IMR-90 (cell line): Measurements from ENCODE around the gene GIPC3. TPM values are rescaled to one million over a fixed set of nuclear protein-coding genes. Genes with fewer than 3 reads are reported as not detected.

Source experiments
- ATAC-seq: fragments of 200-7000 bp; cut with Tn5 transposase; 2 replicates; pipeline ENCODE4 v1.9.1; 2020; ENCODE audit warnings: low read depth, mild to moderate bottlenecking, moderate library complexity
- BruUV-seq: library from RNA; stranded (reverse); fragments of 400-500 nt; replicated peaks from 2 replicates; lab custom pipeline; 2021; lab: Mats Ljungman, UMichigan
- CTCF ChIA-PET: fragments of 300-600 bp; formaldehyde crosslinking; extraction: SDS; loops from one replicate; lab custom pipeline; 2021; ENCODE audit warnings: antibody characterized with exemption; lab: Yijun Ruan, JAX
- POLR2A ChIA-PET: fragments of 300-600 bp; sonication (Branson Sonifier 250); formaldehyde crosslinking; loops from one replicate; lab custom pipeline; 2022; ENCODE audit warnings: antibody characterized with exemption; ENCODE audit not compliant: unreplicated experiment; lab: Charles Lee
- DNase-seq: peaks from one replicate; pipeline ENCODE4 v3.0.0; 2013
- H2AFZ ChIP-seq: replicated peaks from 2 replicates; pipeline ENCODE3; 2013; ENCODE audit warnings: low read length, mild to moderate bottlenecking; ENCODE audit not compliant: poor library complexity
- H2AK5ac ChIP-seq: 2 replicates; pipeline ENCODE4 v1.6.1; 2013; ENCODE audit warnings: low read depth, low read length, inconsistent platforms
- H2AK9ac ChIP-seq: replicated peaks from 2 replicates; pipeline ENCODE3; 2013; ENCODE audit warnings: mild to moderate bottlenecking, low read depth, low read length, moderate library complexity; ENCODE audit not compliant: poor library complexity
- H2BK120ac ChIP-seq: 2 replicates; pipeline ENCODE4 v1.6.1; 2013; ENCODE audit warnings: low read depth, low read length, inconsistent platforms
- H2BK15ac ChIP-seq: 3 replicates; pipeline ENCODE4 v1.6.1; 2013; ENCODE audit warnings: low read depth, low read length, inconsistent platforms
- H2BK20ac ChIP-seq: 2 replicates; pipeline ENCODE4 v1.6.1; 2013; ENCODE audit warnings: low read depth, mild to moderate bottlenecking, inconsistent platforms, low read length, moderate library complexity
- H2BK5ac ChIP-seq: 2 replicates; pipeline ENCODE4 v1.6.1; 2013; ENCODE audit warnings: mild to moderate bottlenecking, low read depth, low read length, inconsistent platforms; ENCODE audit not compliant: poor library complexity, severe bottlenecking
- H3K14ac ChIP-seq: replicated peaks from 2 replicates; pipeline ENCODE4 v1.6.1; 2013; ENCODE audit warnings: low read depth, low read length, inconsistent platforms
- H3K18ac ChIP-seq: 2 replicates; pipeline ENCODE4 v1.6.1; 2013; ENCODE audit warnings: low read depth, low read length, control low read depth
- H3K23ac ChIP-seq: 2 replicates; pipeline ENCODE4 v1.6.1; 2013; ENCODE audit warnings: low read depth, low read length, inconsistent platforms
- H3K27ac ChIP-seq: 2 replicates; pipeline ENCODE4 v1.5.1; 2013; ENCODE audit warnings: mild to moderate bottlenecking, control low read depth, low read length; ENCODE audit not compliant: insufficient read depth
- H3K27me3 ChIP-seq: 2 replicates; pipeline ENCODE4 v1.6.1; 2013; ENCODE audit warnings: low read length; ENCODE audit not compliant: control insufficient read depth, insufficient read depth
- H3K36me3 ChIP-seq: 2 replicates; pipeline ENCODE4 v1.6.1; 2013; ENCODE audit warnings: low read length, mixed read lengths; ENCODE audit not compliant: control insufficient read depth, insufficient read depth
- H3K4ac ChIP-seq: 2 replicates; pipeline ENCODE4 v1.6.1; 2013; ENCODE audit warnings: low read depth, low read length, inconsistent platforms
- H3K4me1 ChIP-seq: 2 replicates; pipeline ENCODE4 v1.6.1; 2013; ENCODE audit warnings: low read length, mixed read lengths; ENCODE audit not compliant: control insufficient read depth, insufficient read depth
- H3K4me2 ChIP-seq: 2 replicates; pipeline ENCODE4 v1.6.1; 2013; ENCODE audit warnings: low read depth, mild to moderate bottlenecking, control low read depth, low read length, moderate library complexity
- H3K4me3 ChIP-seq: 2 replicates; pipeline ENCODE4 v1.5.1; 2013; ENCODE audit warnings: low read depth, mild to moderate bottlenecking, control low read depth, low read length, moderate library complexity; ENCODE audit not compliant: insufficient read depth
- H3K56ac ChIP-seq: 2 replicates; pipeline ENCODE4 v1.6.1; 2013; ENCODE audit warnings: low read length, inconsistent platforms; ENCODE audit not compliant: insufficient read depth; ENCODE audit errors: extremely low read depth
- H3K79me1 ChIP-seq, 2 experiments: 2 replicates each; pipeline ENCODE4 v1.6.1; 2013; ENCODE audit warnings: low read length in 2 of 2, inconsistent platforms in 1 of 2, low read depth in 1 of 2
- H3K9ac ChIP-seq: 2 replicates; pipeline ENCODE4 v1.6.1; 2013; ENCODE audit warnings: low read depth, low read length, control low read depth
- H3K9me1 ChIP-seq: 2 replicates; pipeline ENCODE4 v1.6.1; 2013; ENCODE audit warnings: low read length, inconsistent platforms; ENCODE audit not compliant: insufficient read depth
- H3K9me3 ChIP-seq: 2 replicates; pipeline ENCODE4 v1.6.1; 2013; ENCODE audit warnings: low read length; ENCODE audit not compliant: control insufficient read depth, insufficient read depth
- H4K20me1 ChIP-seq: 2 replicates; pipeline ENCODE4 v1.6.1; 2013; ENCODE audit warnings: low read length, inconsistent platforms; ENCODE audit not compliant: insufficient read depth
- H4K5ac ChIP-seq: 2 replicates; pipeline ENCODE4 v1.6.1; 2013; ENCODE audit warnings: mild to moderate bottlenecking, low read depth, low read length, control low read depth
- H4K8ac ChIP-seq, 2 experiments: 2 replicates each; pipeline ENCODE4 v1.6.1; 2013; ENCODE audit warnings: low read depth in 2 of 2, low read length in 2 of 2, control low read depth in 1 of 2, inconsistent platforms in 1 of 2
- H4K91ac ChIP-seq: 2 replicates; pipeline ENCODE4 v1.6.1; 2013; ENCODE audit warnings: low read depth, low read length, inconsistent platforms; ENCODE audit not compliant: insufficient read depth
- BHLHE40 ChIP-seq: fragments of 150-350 bp; IDR thresholded peaks from 2 replicates; pipeline ENCODE4 v1.6.1; 2016; ENCODE audit warnings: mild to moderate bottlenecking, low read depth, low read length
- CEBPB ChIP-seq: IDR thresholded peaks from 2 replicates; pipeline ENCODE4 v1.6.1; 2012; ENCODE audit warnings: low read depth, low read length, improper control_type of control experiment
- CHD1 ChIP-seq: IDR thresholded peaks from 2 replicates; pipeline ENCODE4 v1.6.1; 2012; ENCODE audit warnings: low read depth, low read length, improper control_type of control experiment
- ELK1 ChIP-seq: fragments of 150-350 bp; IDR thresholded peaks from 2 replicates; pipeline ENCODE4 v1.6.1; 2016; ENCODE audit warnings: low read depth, mild to moderate bottlenecking, low read length, moderate library complexity, borderline replicate concordance
- FOS ChIP-seq: fragments of 150-350 bp; IDR thresholded peaks from 2 replicates; pipeline ENCODE4 v1.6.1; 2016; ENCODE audit warnings: low read depth, low read length
- MAFK ChIP-seq: IDR thresholded peaks from 2 replicates; pipeline ENCODE4 v1.6.1; 2012; ENCODE audit warnings: low read depth, low read length, improper control_type of control experiment
- MAZ ChIP-seq: IDR thresholded peaks from 2 replicates; pipeline ENCODE4 v1.6.1; 2012; ENCODE audit warnings: low read depth, mild to moderate bottlenecking, low read length, improper control_type of control experiment, moderate library complexity, borderline replicate concordance
- MXI1 ChIP-seq: IDR thresholded peaks from 2 replicates; pipeline ENCODE4 v1.6.1; 2012; ENCODE audit warnings: low read depth, mild to moderate bottlenecking, low read length, moderate library complexity, borderline replicate concordance
- NFE2L2 ChIP-seq: fragments of 150-350 bp; IDR thresholded peaks from 2 replicates; pipeline ENCODE4 v1.6.1; 2016; ENCODE audit warnings: low read depth, mild to moderate bottlenecking, low read length
- POLR2A ChIP-seq: IDR thresholded peaks from 2 replicates; pipeline ENCODE4 v1.6.1; 2012; ENCODE audit warnings: mild to moderate bottlenecking, low read depth, low read length
- RAD21 ChIP-seq: IDR thresholded peaks from 2 replicates; pipeline ENCODE4 v1.6.1; 2012; ENCODE audit warnings: low read length, improper control_type of control experiment
- RCOR1 ChIP-seq: IDR thresholded peaks from 2 replicates; pipeline ENCODE4 v1.6.1; 2012; ENCODE audit warnings: mild to moderate bottlenecking, low read length, improper control_type of control experiment; ENCODE audit not compliant: insufficient replicate concordance
- RFX5 ChIP-seq: IDR thresholded peaks from 2 replicates; pipeline ENCODE4 v1.8.0; 2012; ENCODE audit warnings: low read depth, mild to moderate bottlenecking, low read length, moderate library complexity
- USF2 ChIP-seq: fragments of 150-350 bp; IDR thresholded peaks from 2 replicates; pipeline ENCODE4 v1.6.1; 2017; ENCODE audit warnings: mild to moderate bottlenecking, antibody characterized with exemption, low read length, low read depth
- WGBS, 2 experiments: methylation state at CpG; one replicate each; pipeline versions ENCODE4 v1.1.5 to v1.1.7; 2013; ENCODE audit warnings: missing lambda C conversion rate in 2 of 2; ENCODE audit not compliant: insufficient read length in 1 of 2; ENCODE audit errors: extremely low coverage in 2 of 2; 5-methylcytosine and 5-hydroxymethylcytosine counted together
- dilution Hi-C: fragments of 300-500 bp; cut with HindIII; formaldehyde crosslinking; loops from one replicate; pipeline ENCODE4 v1.14.3; 2018; ENCODE audit warnings: low sequenced_read_pairs; ENCODE audit not compliant: unreplicated experiment
- in situ Hi-C: fragments of 300-500 bp; cut with MboI; formaldehyde crosslinking; loops from 3 replicates; pipeline ENCODE4 v1.14.3; 2019; ENCODE audit warnings: low sequenced_read_pairs, inconsistent platforms, mixed read lengths
- intact Hi-C: fragments of 100-400 bp; cut with micrococcal nuclease; formaldehyde crosslinking; loops from 2 replicates; pipeline ENCODE4 v1.10.0; 2022
- polyA plus RNA-seq, 3 experiments: library from polyadenylated mRNA; depleted of rRNA; stranded (reverse); fragments of >200 nt; gene quantifications; 2 replicates each; pipeline ENCODE4 v1.2.3, GENCODE V29; 2012; ENCODE audit warnings: low replicate concordance in 1 of 3
- total RNA-seq: library from RNA; depleted of rRNA; stranded (reverse); fragments of >200 nt; gene quantifications from 2 replicates; pipeline ENCODE4 v1.2.3, GENCODE V29; 2012
- TF ChIP-seq, protein P1 (sequence below): conservative IDR thresholded peaks from 2 replicates; pipeline ENCODE4 v1.5.1; 2012; ENCODE audit warnings: mild to moderate bottlenecking, low read depth, low read length, improper control_type of control experiment

Gene GIPC3
- total and polyA plus RNA-seq, 2 of the 4 experiments (the other 2 are of a cell fraction): under 0.01 to 0.36 TPM

DNA sequence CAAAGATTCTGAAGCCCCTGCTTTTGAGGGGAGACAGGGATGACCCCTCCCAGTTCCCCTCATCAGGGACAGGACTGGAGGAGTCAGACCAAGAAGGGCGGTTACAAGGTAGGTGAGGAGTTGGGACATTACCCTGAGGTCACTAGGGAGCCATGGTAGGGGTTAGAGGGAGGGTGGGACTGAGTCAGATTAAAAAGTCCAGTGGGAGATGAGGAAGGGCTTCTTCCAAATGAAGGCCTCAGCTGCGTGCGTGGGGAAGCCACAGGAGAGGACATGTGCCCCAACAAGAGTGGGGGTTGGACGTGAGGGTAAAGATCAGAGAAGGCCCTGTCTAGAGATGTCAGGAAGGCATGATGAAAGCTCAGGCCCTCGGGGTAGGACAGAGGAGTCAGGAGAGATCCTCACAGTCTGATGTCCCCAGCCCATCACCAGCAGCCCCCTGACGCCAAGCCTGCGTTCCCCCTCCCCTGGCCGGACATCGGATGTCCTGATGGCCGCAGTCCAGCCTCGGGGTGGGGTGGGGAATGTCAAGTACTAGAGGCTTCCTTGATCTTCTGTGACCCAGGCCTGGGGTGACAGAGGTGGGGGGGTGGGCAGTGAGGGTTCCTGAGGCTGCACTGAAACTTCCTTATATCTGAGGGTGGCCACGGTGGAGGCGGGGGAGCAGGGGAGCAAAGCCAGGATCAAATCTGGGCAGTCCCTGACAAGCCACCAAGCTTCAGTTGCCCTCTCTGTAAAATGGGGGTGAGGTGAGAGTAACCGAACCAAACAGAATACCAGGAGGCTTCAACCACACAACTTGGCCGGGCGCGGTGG lies 21.4 kb upstream of the GIPC3 start:
- CTCF ChIA-PET: no interaction called here
- no peak overlapping the region for H3K23ac ChIP-seq
- no peak overlapping the region for H4K91ac ChIP-seq
- H4K5ac ChIP-seq: no peak overlapping the region
- H2BK20ac ChIP-seq: no peak overlapping the region
- no peak overlapping the region for H4K8ac ChIP-seq
- H3K27me3 ChIP-seq: no peaks in the 10 kb centered on the region
- dilution Hi-C loops: no loop called here
- H3K79me1 ChIP-seq: no peaks in the 10 kb centered on the region
- no peak for DNase-seq
- no peak overlapping the region for H3K4me2 ChIP-seq
- no peak overlapping the region for H3K56ac ChIP-seq
- no peak overlapping the region for H3K9ac ChIP-seq
- 86% methylated on average over 2 of the region's 17 CpGs; no CpG with 5 or more reads in 1 of the 2 experiments for WGBS, 2 experiments
- 0 out of 2 replicates have a peak, but pooled peaks cover 3% of the 10 kb centered on the region for H3K9me1 ChIP-seq
- peak overlapping the region; percentile 6 for H2AK9ac ChIP-seq
- no peak overlapping the region for H3K4ac ChIP-seq
- H3K18ac ChIP-seq: no peak overlapping the region
- in situ Hi-C loops: no loop called here
- H3K4me3 ChIP-seq: no peak overlapping the region
- H3K14ac ChIP-seq: no peak overlapping the region
- no peak overlapping the region for H2BK15ac ChIP-seq
- H4K20me1 ChIP-seq: no peaks in the 10 kb centered on the region
- POLR2A ChIA-PET: no interaction called here
- H2AK5ac ChIP-seq: peak overlapping the region; percentile 28; the same call in 1 of the 2 replicates
- BruUV-seq: no TSS peak
- no peak overlapping the region for H3K27ac ChIP-seq
- H2AFZ ChIP-seq: no peak overlapping the region
- no peaks in the 10 kb centered on the region for H3K36me3 ChIP-seq
- no peaks in the 10 kb centered on the region for H3K9me3 ChIP-seq
- H2BK5ac ChIP-seq: no peak overlapping the region
- no peak for ATAC-seq
- no peak overlapping the region for H2BK120ac ChIP-seq
- no peaks in the 10 kb centered on the region for H3K4me1 ChIP-seq
- intact Hi-C loops: no loop called here
- TF ChIP-seq CEBPB: no peak
- no peak for TF ChIP-seq MXI1
- no peak for TF ChIP-seq USF2
- no peak for TF ChIP-seq ELK1
- TF ChIP-seq RFX5: no peak
- TF ChIP-seq RCOR1: no peak
- TF ChIP-seq MAFK: no peak
- no peak for TF ChIP-seq POLR2A
- TF ChIP-seq BHLHE40: no peak
- TF ChIP-seq MAZ: no peak
- TF ChIP-seq RAD21: no peak
- TF ChIP-seq NFE2L2: no peak
- TF ChIP-seq, protein P1, sequence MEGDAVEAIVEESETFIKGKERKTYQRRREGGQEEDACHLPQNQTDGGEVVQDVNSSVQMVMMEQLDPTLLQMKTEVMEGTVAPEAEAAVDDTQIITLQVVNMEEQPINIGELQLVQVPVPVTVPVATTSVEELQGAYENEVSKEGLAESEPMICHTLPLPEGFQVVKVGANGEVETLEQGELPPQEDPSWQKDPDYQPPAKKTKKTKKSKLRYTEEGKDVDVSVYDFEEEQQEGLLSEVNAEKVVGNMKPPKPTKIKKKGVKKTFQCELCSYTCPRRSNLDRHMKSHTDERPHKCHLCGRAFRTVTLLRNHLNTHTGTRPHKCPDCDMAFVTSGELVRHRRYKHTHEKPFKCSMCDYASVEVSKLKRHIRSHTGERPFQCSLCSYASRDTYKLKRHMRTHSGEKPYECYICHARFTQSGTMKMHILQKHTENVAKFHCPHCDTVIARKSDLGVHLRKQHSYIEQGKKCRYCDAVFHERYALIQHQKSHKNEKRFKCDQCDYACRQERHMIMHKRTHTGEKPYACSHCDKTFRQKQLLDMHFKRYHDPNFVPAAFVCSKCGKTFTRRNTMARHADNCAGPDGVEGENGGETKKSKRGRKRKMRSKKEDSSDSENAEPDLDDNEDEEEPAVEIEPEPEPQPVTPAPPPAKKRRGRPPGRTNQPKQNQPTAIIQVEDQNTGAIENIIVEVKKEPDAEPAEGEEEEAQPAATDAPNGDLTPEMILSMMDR: no peak
- no peak for TF ChIP-seq FOS
- TF ChIP-seq CHD1: no peak
